GM23338 (cell line): ENCODE results near the gene HDAC6. TPM values are rescaled to one million over a fixed set of nuclear protein-coding genes. Genes with fewer than 3 reads are reported as not detected.

Source experiments
- ATAC-seq: fragments of 200-7000 bp; cut with Tn5 transposase; 3 replicates; pipeline ENCODE4 v1.9.1; 2020
- DNase-seq: peaks from one replicate; pipeline ENCODE4 v3.0.0-alpha.2; 2015; ENCODE audit warnings: low spot score
- H2AFZ ChIP-seq: fragments of 200-600 bp; sonication (generic); 2 replicates; pipeline ENCODE4 v1.8.0; 2016; ENCODE audit warnings: antibody characterized with exemption, mild to moderate bottlenecking, moderate library complexity
- H3F3A ChIP-seq: fragments of 200-600 bp; sonication (generic); replicated peaks from 2 replicates; pipeline ENCODE4 v1.8.0; 2017; ENCODE audit warnings: antibody characterized with exemption, mixed run types, low read depth
- H3K27ac ChIP-seq: fragments of 200-600 bp; sonication (generic); 2 replicates; pipeline ENCODE4 v1.6.1; 2016; ENCODE audit warnings: low read depth
- H3K27me3 ChIP-seq: fragments of 200-600 bp; sonication (generic); 2 replicates; pipeline ENCODE4 v1.8.0; 2016; ENCODE audit warnings: mild to moderate bottlenecking, mixed run types, moderate library complexity; ENCODE audit not compliant: insufficient read depth
- H3K36me3 ChIP-seq: fragments of 200-600 bp; sonication (generic); 2 replicates; pipeline ENCODE4 v1.8.0; 2016; ENCODE audit warnings: mild to moderate bottlenecking; ENCODE audit not compliant: insufficient read depth
- H3K4me1 ChIP-seq: fragments of 200-600 bp; sonication (generic); 2 replicates; pipeline ENCODE4 v1.8.0; 2016; ENCODE audit warnings: mild to moderate bottlenecking, moderate library complexity; ENCODE audit not compliant: insufficient read depth
- H3K4me2 ChIP-seq: fragments of 200-600 bp; sonication (generic); 2 replicates; pipeline ENCODE4 v1.7.1; 2017; ENCODE audit warnings: mixed run types
- H3K4me3 ChIP-seq: fragments of 200-600 bp; sonication (generic); 2 replicates; pipeline ENCODE4 v1.6.1; 2016; ENCODE audit warnings: mixed run types
- H3K79me2 ChIP-seq: fragments of 200-600 bp; sonication (generic); replicated peaks from 2 replicates; pipeline ENCODE4 v1.8.0; 2017; ENCODE audit warnings: mild to moderate bottlenecking; ENCODE audit not compliant: insufficient read depth
- H3K9me2 ChIP-seq: fragments of 200-600 bp; sonication (generic); 2 replicates; pipeline ENCODE4 v1.8.0; 2017; ENCODE audit not compliant: insufficient read depth
- H4K20me1 ChIP-seq: fragments of 200-600 bp; sonication (generic); replicated peaks from 2 replicates; pipeline ENCODE4 v1.8.0; 2017; ENCODE audit warnings: mild to moderate bottlenecking; ENCODE audit not compliant: insufficient read depth
- H3K27ac Mint-ChIP-seq: 2 replicates; pipeline ENCODE4 v1.8.0; 2020; ENCODE audit warnings: inconsistent platforms, mild to moderate bottlenecking, moderate library complexity, mixed read lengths
- H3K27me3 Mint-ChIP-seq: 3 replicates; pipeline ENCODE4 v1.8.0; 2022; ENCODE audit warnings: low read depth, mild to moderate bottlenecking, moderate library complexity, mixed read lengths, inconsistent platforms; ENCODE audit not compliant: insufficient read depth, poor library complexity
- H3K36me3 Mint-ChIP-seq: 3 replicates; pipeline ENCODE4 v1.8.0; 2021; ENCODE audit warnings: low read depth, mild to moderate bottlenecking, inconsistent platforms, moderate library complexity, mixed read lengths
- H3K4me1 Mint-ChIP-seq: 3 replicates; pipeline ENCODE4 v1.8.0; 2020; ENCODE audit warnings: mild to moderate bottlenecking, inconsistent platforms, mixed read lengths
- H3K4me3 Mint-ChIP-seq: 3 replicates; pipeline ENCODE4 v1.8.0; 2021; ENCODE audit warnings: moderate library complexity, mild to moderate bottlenecking, inconsistent platforms, mixed read lengths
- H3K9me3 Mint-ChIP-seq: 3 replicates; pipeline ENCODE4 v1.8.0; 2020; ENCODE audit warnings: moderate library complexity, mild to moderate bottlenecking, inconsistent platforms, mixed read lengths
- CREB1 ChIP-seq: fragments of 250-450 bp; sonication (Bioruptor Pico); IDR thresholded peaks from 2 replicates; pipeline ENCODE4 v1.5.0; 2020; ENCODE audit warnings: low read depth, mild to moderate bottlenecking, moderate library complexity
- CTCF ChIP-seq, 2 experiments: fragments of 200-600 bp in 1 of 2; sonication (generic) in 1 of 2; conservative IDR thresholded peaks; 2 replicates each; pipeline versions ENCODE4 v1.5.1 to v1.6.1; 2016 to 2017; ENCODE audit warnings: antibody characterized with exemption in 2 of 2, low read depth in 2 of 2, mild to moderate bottlenecking in 2 of 2, moderate library complexity in 1 of 2
- ETS1 ChIP-seq: IDR thresholded peaks from 2 replicates; pipeline ENCODE4 v1.6.1; 2016; ENCODE audit warnings: antibody characterized with exemption
- EZH2 ChIP-seq: fragments of 200-600 bp; sonication (generic); IDR thresholded peaks from one replicate; pipeline ENCODE4 v1.8.0; 2017; ENCODE audit warnings: antibody characterized with exemption, mild to moderate bottlenecking, low read depth; ENCODE audit not compliant: unreplicated experiment
- EZH2phosphoT487 ChIP-seq: fragments of 200-600 bp; sonication (generic); IDR thresholded peaks from one replicate; pipeline ENCODE4 v1.8.1; 2018; ENCODE audit warnings: antibody characterized with exemption; ENCODE audit not compliant: unreplicated experiment
- JUNB ChIP-seq: IDR thresholded peaks from one replicate; pipeline ENCODE4 v1.6.1; 2016; ENCODE audit warnings: antibody characterized with exemption; ENCODE audit not compliant: unreplicated experiment
- NANOG ChIP-seq: IDR thresholded peaks from 2 replicates; pipeline ENCODE4 v1.6.1; 2016; ENCODE audit warnings: antibody characterized with exemption, borderline replicate concordance
- POLR2AphosphoS5 ChIP-seq: IDR thresholded peaks from 2 replicates; pipeline ENCODE4 v1.6.1; 2016; ENCODE audit warnings: antibody characterized with exemption, low read depth
- STAT1 ChIP-seq: IDR thresholded peaks from one replicate; pipeline ENCODE4 v1.6.1; 2016; ENCODE audit warnings: antibody characterized with exemption; ENCODE audit not compliant: unreplicated experiment
- ZNF114 ChIP-seq: fragments of 250-450 bp; sonication (Bioruptor Pico); IDR thresholded peaks from 2 replicates; pipeline ENCODE4 v1.5.0; 2020; ENCODE audit warnings: mild to moderate bottlenecking, moderate library complexity
- ZNF462 ChIP-seq: fragments of 250-450 bp; sonication (Bioruptor Pico); IDR thresholded peaks from 2 replicates; pipeline ENCODE4 v1.5.0; 2020; ENCODE audit warnings: mild to moderate bottlenecking, moderate library complexity
- polyA plus RNA-seq: library from polyadenylated mRNA; unstranded; fragments of >200 nt; fragmentation: Nextera tagmentation; extraction: Ambion mirVana; gene quantifications from 2 replicates; pipeline ENCODE4 v1.2.1, GENCODE V29; 2016
- total RNA-seq: library from RNA; depleted of rRNA; stranded (reverse); fragments of >200 nt; shearing (Covaris generic); gene quantifications from 2 replicates; pipeline ENCODE4 v1.2.3, GENCODE V29; 2014
- TF ChIP-seq, protein P1 (sequence below): IDR thresholded peaks from one replicate; pipeline ENCODE4 v1.6.1; 2018; ENCODE audit warnings: antibody characterized with exemption; ENCODE audit not compliant: unreplicated experiment

The HDAC6 gene
- total and polyA plus RNA-seq, 2 experiments from 2014 or later = 33.0 to 49.8 TPM

- no peak for ATAC-seq
- Mint-ChIP-seq H3K36me3 (peaks cover 16% of the 10 kb centered on the region), H3K9me3 (no peaks in the 10 kb centered on the region), H3K4me1 (peaks cover 6% of the 10 kb centered on the region; the same call in 2 of the 3 replicates), H3K4me3 (peak overlapping the region; percentile 98), H3K27me3 (peaks cover 8% of the 10 kb centered on the region), H3K27ac (peak overlapping the region; percentile 99)
- peak overlapping the region; percentile 91 for H3K4me2 ChIP-seq
- H3K9me2 ChIP-seq = no peaks in the 10 kb centered on the region
- no peaks in the 10 kb centered on the region for H3K27me3 ChIP-seq
- peak overlapping the region; percentile 68 for H3K4me3 ChIP-seq
- no peak for DNase-seq
- peak overlapping the region; percentile 90 for H3K27ac ChIP-seq
- TF ChIP-seq POLR2AphosphoS5 = no peak
- TF ChIP-seq, protein P1, sequence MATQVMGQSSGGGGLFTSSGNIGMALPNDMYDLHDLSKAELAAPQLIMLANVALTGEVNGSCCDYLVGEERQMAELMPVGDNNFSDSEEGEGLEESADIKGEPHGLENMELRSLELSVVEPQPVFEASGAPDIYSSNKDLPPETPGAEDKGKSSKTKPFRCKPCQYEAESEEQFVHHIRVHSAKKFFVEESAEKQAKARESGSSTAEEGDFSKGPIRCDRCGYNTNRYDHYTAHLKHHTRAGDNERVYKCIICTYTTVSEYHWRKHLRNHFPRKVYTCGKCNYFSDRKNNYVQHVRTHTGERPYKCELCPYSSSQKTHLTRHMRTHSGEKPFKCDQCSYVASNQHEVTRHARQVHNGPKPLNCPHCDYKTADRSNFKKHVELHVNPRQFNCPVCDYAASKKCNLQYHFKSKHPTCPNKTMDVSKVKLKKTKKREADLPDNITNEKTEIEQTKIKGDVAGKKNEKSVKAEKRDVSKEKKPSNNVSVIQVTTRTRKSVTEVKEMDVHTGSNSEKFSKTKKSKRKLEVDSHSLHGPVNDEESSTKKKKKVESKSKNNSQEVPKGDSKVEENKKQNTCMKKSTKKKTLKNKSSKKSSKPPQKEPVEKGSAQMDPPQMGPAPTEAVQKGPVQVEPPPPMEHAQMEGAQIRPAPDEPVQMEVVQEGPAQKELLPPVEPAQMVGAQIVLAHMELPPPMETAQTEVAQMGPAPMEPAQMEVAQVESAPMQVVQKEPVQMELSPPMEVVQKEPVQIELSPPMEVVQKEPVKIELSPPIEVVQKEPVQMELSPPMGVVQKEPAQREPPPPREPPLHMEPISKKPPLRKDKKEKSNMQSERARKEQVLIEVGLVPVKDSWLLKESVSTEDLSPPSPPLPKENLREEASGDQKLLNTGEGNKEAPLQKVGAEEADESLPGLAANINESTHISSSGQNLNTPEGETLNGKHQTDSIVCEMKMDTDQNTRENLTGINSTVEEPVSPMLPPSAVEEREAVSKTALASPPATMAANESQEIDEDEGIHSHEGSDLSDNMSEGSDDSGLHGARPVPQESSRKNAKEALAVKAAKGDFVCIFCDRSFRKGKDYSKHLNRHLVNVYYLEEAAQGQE = no peak
- no peak for TF ChIP-seq EZH2phosphoT487
- TF ChIP-seq CREB1 = no peak
- no peak for TF ChIP-seq ETS1
- no peak for TF ChIP-seq STAT1
- TF ChIP-seq ZNF462 (CRISPR knock-in tag) = no peak
- no peak for TF ChIP-seq ZNF114 (CRISPR knock-in tag)
- no peak for TF ChIP-seq NANOG
- no peak for TF ChIP-seq EZH2
- no peak for TF ChIP-seq CTCF (conservative IDR thresholded peaks at IDR 0.05; ENCODE audit: low read depth in 2 of 2)
- no peak for TF ChIP-seq JUNB
- H3K36me3 ChIP-seq = no peaks in the 10 kb centered on the region
- H4K20me1 ChIP-seq = no peaks in the 10 kb centered on the region
- H3F3A ChIP-seq = 0 out of 2 replicates have a peak, but pooled peaks cover 2% of the 10 kb centered on the region
- no peak overlapping the region for H2AFZ ChIP-seq
- peaks cover 3% of the 10 kb centered on the region; the same call in 1 of the 2 replicates for H3K4me1 ChIP-seq
- H3K79me2 ChIP-seq = no peaks in the 10 kb centered on the region
Observed at GRCh38 chrX:48800574-48801279, 1.1 kb upstream of the HDAC6 start.
